ENCODE results near the gene APOE.

DNA sequence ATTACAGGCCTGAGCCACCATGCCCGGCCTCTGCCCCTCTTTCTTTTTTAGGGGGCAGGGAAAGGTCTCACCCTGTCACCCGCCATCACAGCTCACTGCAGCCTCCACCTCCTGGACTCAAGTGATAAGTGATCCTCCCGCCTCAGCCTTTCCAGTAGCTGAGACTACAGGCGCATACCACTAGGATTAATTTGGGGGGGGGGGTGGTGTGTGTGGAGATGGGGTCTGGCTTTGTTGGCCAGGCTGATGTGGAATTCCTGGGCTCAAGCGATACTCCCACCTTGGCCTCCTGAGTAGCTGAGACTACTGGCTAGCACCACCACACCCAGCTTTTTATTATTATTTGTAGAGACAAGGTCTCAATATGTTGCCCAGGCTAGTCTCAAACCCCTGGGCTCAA lies 4.2 kb downstream of the APOE start:
- TF ChIP-seq CTCF (IDR thresholded peaks at IDR 0.05; ENCODE audit: extremely low read depth in 1 of 2, insufficient read depth in 1 of 2, low read depth in 1 of 2, low read length in 2 of 2) (no peak), POLR2A (IDR thresholded peaks at IDR 0.05; ENCODE audit: low read depth, low read length) (no peak), JUN (IDR thresholded peaks at IDR 0.05; ENCODE audit: borderline replicate concordance, insufficient read depth, insufficient read length, low read depth) (no peak)
- TF ChIP-seq, protein P1, sequence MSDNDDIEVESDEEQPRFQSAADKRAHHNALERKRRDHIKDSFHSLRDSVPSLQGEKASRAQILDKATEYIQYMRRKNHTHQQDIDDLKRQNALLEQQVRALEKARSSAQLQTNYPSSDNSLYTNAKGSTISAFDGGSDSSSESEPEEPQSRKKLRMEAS (IDR thresholded peaks at IDR 0.05; ENCODE audit: insufficient read depth, insufficient read length): no peak

Data from endothelial cell of umbilical vein (primary cell).